KMS-11 (cell line): Measurements from ENCODE around the gene CORO2B.

Experiments
- H2AFZ ChIP-seq: fragments of 200-600 bp; sonication (generic); 2 replicates; pipeline ENCODE4 v1.6.1; 2016; ENCODE audit warnings: antibody characterized with exemption, mixed run types, low read depth
- H3K27ac ChIP-seq: fragments of 200-600 bp; sonication (generic); 2 replicates; pipeline ENCODE4 v1.6.1; 2016; ENCODE audit warnings: mild to moderate bottlenecking, mixed run types
- H3K27me3 ChIP-seq: fragments of 200-600 bp; sonication (generic); 2 replicates; pipeline ENCODE4 v1.6.1; 2017; ENCODE audit warnings: mild to moderate bottlenecking, low read depth, mixed run types, moderate library complexity; ENCODE audit not compliant: insufficient read depth
- H3K36me3 ChIP-seq: fragments of 200-600 bp; sonication (generic); 2 replicates; pipeline ENCODE4 v1.6.1; 2017; ENCODE audit warnings: mild to moderate bottlenecking, mixed run types; ENCODE audit not compliant: insufficient read depth
- H3K4me1 ChIP-seq: fragments of 200-600 bp; sonication (generic); 2 replicates; pipeline ENCODE4 v1.6.1; 2016; ENCODE audit warnings: mild to moderate bottlenecking, low read depth, mixed run types; ENCODE audit not compliant: poor library complexity, severe bottlenecking
- H3K4me2 ChIP-seq: fragments of 200-600 bp; sonication (generic); 2 replicates; pipeline ENCODE4 v1.7.0; 2016; ENCODE audit warnings: mild to moderate bottlenecking, mixed run types
- H3K4me3 ChIP-seq: fragments of 200-600 bp; sonication (generic); IDR thresholded peaks from 2 replicates; pipeline ENCODE4 v1.6.1; 2017; ENCODE audit warnings: low read depth, low read length, mixed read lengths; ENCODE audit not compliant: insufficient read depth
- H3K79me2 ChIP-seq: fragments of 200-600 bp; sonication (generic); 2 replicates; pipeline ENCODE4 v1.6.1; 2016; ENCODE audit warnings: low read depth, mixed run types; ENCODE audit not compliant: insufficient read depth
- H3K9ac ChIP-seq: fragments of 200-600 bp; sonication (generic); 2 replicates; pipeline ENCODE4 v1.6.1; 2016; ENCODE audit warnings: mild to moderate bottlenecking, mixed run types
- H4K20me1 ChIP-seq: fragments of 200-600 bp; sonication (generic); 2 replicates; pipeline ENCODE4 v1.6.1; 2016; ENCODE audit warnings: mild to moderate bottlenecking, mixed run types; ENCODE audit not compliant: insufficient read depth
- TF ChIP-seq, protein P1 (sequence below): fragments of 200-600 bp; sonication (generic); conservative IDR thresholded peaks from 2 replicates; pipeline ENCODE4 v1.6.1; 2017; ENCODE audit warnings: low read depth, mild to moderate bottlenecking, antibody characterized with exemption, low read length, moderate library complexity, mixed read lengths

The CORO2B gene

DNA sequence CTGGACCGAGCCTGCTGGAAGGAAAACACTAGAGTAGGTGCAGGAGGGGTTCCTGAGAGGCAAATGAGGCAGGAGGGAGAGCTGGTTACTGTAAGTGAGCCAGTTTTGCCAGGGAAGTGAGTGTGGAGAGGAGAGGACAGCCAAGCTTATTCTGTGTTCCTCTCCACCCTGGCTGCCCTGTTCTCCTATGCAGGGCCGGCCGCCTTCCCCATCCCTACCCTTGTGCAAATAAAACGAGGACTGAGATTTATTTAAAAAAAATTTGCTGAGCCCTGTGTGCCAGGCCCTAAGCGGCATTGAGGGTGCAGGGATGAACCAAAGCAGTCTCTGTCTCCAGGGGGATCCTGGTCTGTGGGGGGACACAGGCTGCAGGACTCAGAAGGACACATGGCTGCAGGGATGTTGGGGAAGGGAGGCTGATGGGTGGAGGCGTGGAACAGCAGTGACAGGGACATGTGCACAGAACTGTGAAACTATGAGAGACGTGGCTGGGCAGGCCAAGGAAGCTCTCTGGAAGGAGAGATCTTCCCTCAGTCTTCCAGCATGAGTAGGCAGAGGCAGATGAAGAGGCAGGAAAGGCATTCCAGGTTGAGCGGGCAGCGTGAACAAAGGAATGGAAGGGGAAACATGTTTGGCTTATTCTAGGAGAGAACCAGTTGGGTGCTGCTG, 12.1 kb downstream of the CORO2B start:
- H3K4me2 ChIP-seq, result no peak overlapping the region
- no peak overlapping the region for H3K9ac ChIP-seq
- TF ChIP-seq, protein P1, sequence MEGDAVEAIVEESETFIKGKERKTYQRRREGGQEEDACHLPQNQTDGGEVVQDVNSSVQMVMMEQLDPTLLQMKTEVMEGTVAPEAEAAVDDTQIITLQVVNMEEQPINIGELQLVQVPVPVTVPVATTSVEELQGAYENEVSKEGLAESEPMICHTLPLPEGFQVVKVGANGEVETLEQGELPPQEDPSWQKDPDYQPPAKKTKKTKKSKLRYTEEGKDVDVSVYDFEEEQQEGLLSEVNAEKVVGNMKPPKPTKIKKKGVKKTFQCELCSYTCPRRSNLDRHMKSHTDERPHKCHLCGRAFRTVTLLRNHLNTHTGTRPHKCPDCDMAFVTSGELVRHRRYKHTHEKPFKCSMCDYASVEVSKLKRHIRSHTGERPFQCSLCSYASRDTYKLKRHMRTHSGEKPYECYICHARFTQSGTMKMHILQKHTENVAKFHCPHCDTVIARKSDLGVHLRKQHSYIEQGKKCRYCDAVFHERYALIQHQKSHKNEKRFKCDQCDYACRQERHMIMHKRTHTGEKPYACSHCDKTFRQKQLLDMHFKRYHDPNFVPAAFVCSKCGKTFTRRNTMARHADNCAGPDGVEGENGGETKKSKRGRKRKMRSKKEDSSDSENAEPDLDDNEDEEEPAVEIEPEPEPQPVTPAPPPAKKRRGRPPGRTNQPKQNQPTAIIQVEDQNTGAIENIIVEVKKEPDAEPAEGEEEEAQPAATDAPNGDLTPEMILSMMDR, result no peak
- H3K4me1 ChIP-seq, result no peaks in the 10 kb centered on the region
- no peak overlapping the region for H2AFZ ChIP-seq
- no peaks in the 10 kb centered on the region for H3K36me3 ChIP-seq
- no peaks in the 10 kb centered on the region for H3K27me3 ChIP-seq
- H3K4me3 ChIP-seq, result no peak overlapping the region
- no peaks in the 10 kb centered on the region for H3K79me2 ChIP-seq
- H3K27ac ChIP-seq, result no peak overlapping the region
- no peaks in the 10 kb centered on the region for H4K20me1 ChIP-seq

DNA sequence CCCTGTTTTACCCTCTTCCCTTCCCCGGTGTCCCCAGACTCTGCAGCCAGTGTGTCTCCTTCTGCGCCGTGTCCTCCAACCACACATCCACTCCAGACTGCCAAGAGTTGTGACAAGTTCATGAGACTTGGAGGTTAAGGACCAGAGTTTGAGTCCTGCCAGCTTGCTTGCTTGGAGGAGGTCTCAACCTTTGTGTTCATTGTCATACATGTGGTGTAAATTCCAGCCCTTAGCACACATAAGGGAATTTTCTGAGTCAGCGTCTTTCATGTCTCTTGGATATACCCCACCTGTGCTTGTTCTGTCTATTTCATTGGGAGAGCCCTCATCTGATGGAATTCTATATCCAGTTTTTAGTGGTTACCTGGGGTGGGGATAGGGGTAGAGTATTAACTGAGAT, 13.3 kb downstream of the CORO2B start:
- Histone ChIP-seq H3K27ac (no peak overlapping the region), H3K27me3 (no peaks in the 10 kb centered on the region), H4K20me1 (no peaks in the 10 kb centered on the region), H2AFZ (no peak overlapping the region), H3K9ac (no peak overlapping the region), H3K4me1 (no peaks in the 10 kb centered on the region), H3K4me2 (no peak overlapping the region), H3K79me2 (no peaks in the 10 kb centered on the region), H3K36me3 (no peaks in the 10 kb centered on the region), H3K4me3 (no peak overlapping the region)
- TF ChIP-seq, protein P1, result no peak

DNA sequence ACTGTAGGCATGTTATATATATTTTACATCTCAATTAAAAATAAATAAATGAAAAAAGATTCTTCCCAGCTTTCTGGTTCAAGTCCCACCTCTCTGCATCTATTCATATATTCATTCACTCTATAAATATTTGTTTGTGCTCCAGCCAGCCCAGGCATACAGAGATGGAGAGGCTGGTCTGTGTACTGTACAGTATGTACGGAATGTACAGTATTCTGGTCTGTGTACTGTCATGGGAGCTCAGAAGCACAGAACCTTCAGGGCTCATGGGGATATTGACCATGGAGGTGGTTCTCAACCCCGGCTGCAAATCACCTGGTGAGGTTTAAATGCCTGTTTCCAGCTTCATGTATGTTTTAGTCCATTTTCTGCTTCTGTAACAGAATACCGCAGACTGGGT, 13.8 kb downstream of the CORO2B start:
- Histone ChIP-seq H3K4me2 (no peak overlapping the region), H4K20me1 (no peaks in the 10 kb centered on the region), H3K4me3 (no peak overlapping the region), H3K9ac (no peak overlapping the region), H3K79me2 (no peaks in the 10 kb centered on the region), H3K4me1 (no peaks in the 10 kb centered on the region), H3K27me3 (no peaks in the 10 kb centered on the region), H3K27ac (no peak overlapping the region), H3K36me3 (no peaks in the 10 kb centered on the region), H2AFZ (no peak overlapping the region)
- TF ChIP-seq, protein P1, result no peak

DNA sequence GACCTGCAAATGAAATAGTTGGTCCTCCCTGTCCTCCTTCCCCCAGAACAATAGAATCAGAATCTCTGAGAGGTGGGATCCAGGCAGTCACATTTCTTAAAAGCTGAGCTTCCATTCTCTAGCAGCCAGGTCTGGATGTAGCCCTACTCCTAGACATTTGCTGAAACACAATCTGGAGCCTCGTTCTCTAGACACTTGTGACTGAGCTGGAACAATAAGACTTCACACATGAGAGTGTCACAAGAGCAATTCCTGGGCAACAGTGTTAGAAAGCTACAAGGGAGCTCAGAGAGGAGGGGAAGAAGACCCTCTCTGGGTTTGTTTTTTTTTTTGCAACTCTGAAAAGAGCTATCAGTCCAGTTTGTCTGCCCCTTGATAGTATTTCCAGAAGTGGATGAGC, 14.5 kb downstream of the CORO2B start:
- Histone ChIP-seq H3K27me3 (no peaks in the 10 kb centered on the region), H3K4me2 (no peak overlapping the region), H2AFZ (no peak overlapping the region), H3K27ac (no peak overlapping the region), H3K4me1 (no peaks in the 10 kb centered on the region), H4K20me1 (no peaks in the 10 kb centered on the region), H3K9ac (no peak overlapping the region), H3K79me2 (no peaks in the 10 kb centered on the region), H3K4me3 (no peak overlapping the region), H3K36me3 (no peaks in the 10 kb centered on the region)
- TF ChIP-seq, protein P1, result no peak
